HCT116 (cell line): ENCODE measurements around the gene CAPN5. TPM values are rescaled to one million over a fixed set of nuclear protein-coding genes. Genes with fewer than 3 reads are reported as not detected.

Experiments used
- ATAC-seq: fragments of 200-7000 bp; cut with Tn5 transposase; 2 replicates; pipeline ENCODE4 v1.9.1; 2020; ENCODE audit warnings: mild to moderate bottlenecking, moderate library complexity
- BruUV-seq: library from RNA; stranded (reverse); fragments of 400-500 nt; replicated peaks from 2 replicates; lab custom pipeline; 2021; lab: Mats Ljungman, UMichigan
- CTCF ChIA-PET: fragments of 300-600 bp; sonication (Branson Sonifier 250); formaldehyde crosslinking; loops from one replicate; lab custom pipeline; 2021; ENCODE audit warnings: antibody characterized with exemption; lab: Charles Lee
- POLR2A ChIA-PET: fragments of 300-600, 350-600 bp; sonication (Branson Sonifier 250); formaldehyde crosslinking; loops from one replicate; lab custom pipeline; 2021; ENCODE audit warnings: antibody characterized with exemption; lab: Charles Lee
- RAD21 ChIA-PET, 2 experiments: fragments of 300-600 bp; sonication (Branson Sonifier 250); formaldehyde crosslinking; loops; one replicate each; lab custom pipeline; 2023; ENCODE audit warnings: low total read pairs in 2 of 2; ENCODE audit not compliant: uncharacterized antibody in 2 of 2, unreplicated experiment in 2 of 2, low non-redundant PET in 1 of 2; lab: Charles Lee
- DNase-seq: peaks from one replicate; pipeline ENCODE4 v3.0.0-alpha.2; 2010; ENCODE audit warnings: low read depth, low spot score
- H2AFZ ChIP-seq: fragments of 200-600 bp; shearing (Covaris generic), sonication (generic); 2 replicates; pipeline ENCODE4 v1.6.1; 2017; ENCODE audit warnings: low read depth, mixed run types, mixed read lengths, antibody characterized with exemption, low read length; ENCODE audit not compliant: poor library complexity, severe bottlenecking
- H3K27ac ChIP-seq: 2 replicates; pipeline ENCODE4 v1.5.1; 2012; ENCODE audit warnings: low read depth, low read length
- H3K27me3 ChIP-seq: fragments of 200-600 bp; sonication (generic); 2 replicates; pipeline ENCODE4 v1.6.1; 2016; ENCODE audit warnings: mixed run types, low read length, mixed read lengths; ENCODE audit not compliant: insufficient read depth
- H3K36me3 ChIP-seq, 2 experiments: fragments of 200-500 bp in 1 of 2; fragments of 200-600 bp in 1 of 2; sonication (Bioruptor generic) in 1 of 2; sonication (generic) in 1 of 2; 2 replicates each; pipeline versions ENCODE4 v1.5.1 to v1.6.1; 2014 to 2016; ENCODE audit warnings: low read length in 2 of 2, inconsistent platforms in 1 of 2, mixed read lengths in 1 of 2, mixed run types in 1 of 2; ENCODE audit not compliant: insufficient read depth in 2 of 2, control insufficient read depth in 1 of 2
- H3K4me1 ChIP-seq, 2 experiments: fragments of 200-600 bp in 1 of 2; sonication (generic) in 1 of 2; 2 replicates each; pipeline versions ENCODE4 v1.5.1 to v1.6.1; 2012 to 2017; ENCODE audit warnings: low read length in 2 of 2, inconsistent platforms in 1 of 2, mild to moderate bottlenecking in 1 of 2, mixed read lengths in 1 of 2, mixed run types in 1 of 2, moderate library complexity in 1 of 2; ENCODE audit not compliant: insufficient read depth in 2 of 2, control insufficient read depth in 1 of 2
- H3K4me2 ChIP-seq: fragments of 200-600 bp; sonication (generic); 2 replicates; pipeline ENCODE4 v1.6.1; 2017; ENCODE audit warnings: mixed run types, low read length, mixed read lengths
- H3K4me3 ChIP-seq, 2 experiments: fragments of 200-600 bp in 1 of 2; sonication (generic) in 1 of 2; replicated peaks in 1 of 2; 2 replicates each; pipeline ENCODE4 v1.5.1; 2011 to 2016; ENCODE audit warnings: low read length in 2 of 2, control low read depth in 1 of 2, low read depth in 1 of 2, mild to moderate bottlenecking in 1 of 2, mixed read lengths in 1 of 2, mixed run types in 1 of 2
- H3K79me2 ChIP-seq: fragments of 200-600 bp; sonication (generic); 2 replicates; pipeline ENCODE4 v1.6.1; 2017; ENCODE audit warnings: mild to moderate bottlenecking, mixed run types, low read length, moderate library complexity, mixed read lengths; ENCODE audit not compliant: insufficient read depth
- H3K9ac ChIP-seq: fragments of 200-600 bp; sonication (generic); 2 replicates; pipeline ENCODE4 v1.6.1; 2016; ENCODE audit warnings: low read length, mixed read lengths
- H3K9me2 ChIP-seq: fragments of 200-600 bp; sonication (generic), shearing (Covaris generic); 2 replicates; pipeline ENCODE4 v1.6.1; 2017; ENCODE audit warnings: mixed run types, mild to moderate bottlenecking, moderate library complexity; ENCODE audit not compliant: insufficient read depth
- H3K9me3 ChIP-seq, 2 experiments: fragments of 200-500 bp in 1 of 2; fragments of 200-600 bp in 1 of 2; sonication (Bioruptor generic) in 1 of 2; sonication (generic) in 1 of 2; 2 replicates each; pipeline ENCODE4 v1.6.1; 2014 to 2017; ENCODE audit warnings: low read length in 2 of 2, mixed read lengths in 2 of 2, inconsistent platforms in 1 of 2, low read depth in 1 of 2, mild to moderate bottlenecking in 1 of 2, mixed run types in 1 of 2, moderate library complexity in 1 of 2; ENCODE audit not compliant: control insufficient read depth in 1 of 2, insufficient read depth in 1 of 2
- H4K20me1 ChIP-seq: fragments of 200-600 bp; sonication (generic), shearing (Covaris generic); 2 replicates; pipeline ENCODE4 v1.6.1; 2017; ENCODE audit warnings: mixed run types, mild to moderate bottlenecking, moderate library complexity; ENCODE audit not compliant: insufficient read depth
- CBX3 ChIP-seq: IDR thresholded peaks from 2 replicates; pipeline ENCODE4 v1.6.1; 2012; ENCODE audit warnings: low read depth
- CEBPB ChIP-seq: IDR thresholded peaks from 2 replicates; pipeline ENCODE4 v1.6.1; 2012; ENCODE audit warnings: low read depth
- CTCF ChIP-seq, 3 experiments: fragments of 200-600 bp in 1 of 3; sonication (generic) in 1 of 3; IDR thresholded peaks in 2 of 3; conservative IDR thresholded peaks in 1 of 3; 2 replicates each; pipeline ENCODE4 v1.5.1; 2012 to 2017; ENCODE audit warnings: low read depth in 2 of 3, low read length in 2 of 3, antibody characterized with exemption in 1 of 3, borderline replicate concordance in 1 of 3, control low read depth in 1 of 3, mild to moderate bottlenecking in 1 of 3, mixed read lengths in 1 of 3, mixed run types in 1 of 3, moderate library complexity in 1 of 3; ENCODE audit not compliant: insufficient read depth in 1 of 3
- ELF1 ChIP-seq: IDR thresholded peaks from 2 replicates; pipeline ENCODE4 v1.6.1; 2012; ENCODE audit warnings: low read depth, borderline replicate concordance
- EZH2phosphoT487 ChIP-seq: fragments of 200-600 bp; IDR thresholded peaks from 2 replicates; pipeline ENCODE4 v1.6.1; 2018; ENCODE audit warnings: antibody characterized with exemption, borderline replicate concordance
- MAX ChIP-seq: IDR thresholded peaks from 2 replicates; pipeline ENCODE4 v1.6.1; 2012
- POLR2A ChIP-seq: IDR thresholded peaks from 2 replicates; pipeline ENCODE4 v1.7.0; 2011; ENCODE audit warnings: borderline replicate concordance; ENCODE audit not compliant: insufficient read depth, insufficient read length; ENCODE audit errors: extremely low read depth
- RAD21 ChIP-seq: IDR thresholded peaks from 2 replicates; pipeline ENCODE4 v1.6.1; 2012; ENCODE audit warnings: low read depth, mild to moderate bottlenecking
- SIN3A ChIP-seq: IDR thresholded peaks from 2 replicates; pipeline ENCODE4 v1.6.1; 2012; ENCODE audit warnings: low read depth
- SP1 ChIP-seq: IDR thresholded peaks from 2 replicates; pipeline ENCODE4 v1.6.1; 2012; ENCODE audit warnings: low read depth
- SRF ChIP-seq: IDR thresholded peaks from 2 replicates; pipeline ENCODE4 v1.6.1; 2012; ENCODE audit warnings: low read depth
- TCF7L2 ChIP-seq: IDR thresholded peaks from 2 replicates; pipeline ENCODE4 v1.7.0; 2011; ENCODE audit warnings: borderline replicate concordance, inconsistent platforms; ENCODE audit not compliant: insufficient read depth, insufficient read length; ENCODE audit errors: extremely low read depth
- ZBTB33 ChIP-seq: IDR thresholded peaks from 2 replicates; pipeline ENCODE4 v1.6.1; 2011; ENCODE audit warnings: mild to moderate bottlenecking, low read length, moderate library complexity; ENCODE audit not compliant: insufficient replicate concordance; ENCODE audit errors: extremely low read depth
- ZNF274 ChIP-seq: fragments of 200-500 bp; sonication (Bioruptor generic); IDR thresholded peaks from 2 replicates; pipeline ENCODE4 v1.6.1; 2014; ENCODE audit warnings: mild to moderate bottlenecking, low read depth, low read length, inconsistent platforms
- intact Hi-C: fragments of 100-400 bp; cut with micrococcal nuclease; formaldehyde crosslinking; loops from 2 replicates; pipeline ENCODE4 v1.10.0; 2022
- total RNA-seq: library from RNA; stranded (reverse); gene quantifications from one replicate; pipeline ENCODE4 v1.2.1, GENCODE V29; 2021; ENCODE audit not compliant: unreplicated experiment

Gene CAPN5
- total RNA-seq, 1 experiment from 2014 or later: 8.6 TPM

GRCh38 chr11:77082838-77083565 lies 16.2 kb downstream of the CAPN5 start:
- no peak overlapping the region for H3K4me3 ChIP-seq
- TF ChIP-seq ZNF274: no peak
- TF ChIP-seq ZBTB33: no peak
- no peak for TF ChIP-seq TCF7L2
- TF ChIP-seq MAX: no peak
- no peak for TF ChIP-seq POLR2A
- TF ChIP-seq SP1: no peak
- no peak for TF ChIP-seq SIN3A
- TF ChIP-seq EZH2phosphoT487: no peak
- TF ChIP-seq SRF: no peak
- TF ChIP-seq CEBPB: no peak
- no peak for TF ChIP-seq CBX3
- TF ChIP-seq RAD21: no peak
- no peak for TF ChIP-seq ELF1
- no peak for TF ChIP-seq CTCF (IDR thresholded peaks at IDR 0.05 in 2 of 3, conservative IDR thresholded peaks at IDR 0.05 in 1 of 3; ENCODE audit: borderline replicate concordance in 1 of 3, insufficient read depth in 1 of 3, low read depth in 2 of 3, low read length in 2 of 3)
- no TSS peak for BruUV-seq
- H3K79me2 ChIP-seq: no peaks in the 10 kb centered on the region
- H3K4me2 ChIP-seq: no peak overlapping the region
- ChIA-PET CTCF (interaction anchor here (1.4 to 3.6 kb wide), 2 partner anchors 8 to 18 kb away, joined by 4 to 19 read pairs; no protein-coding TSS in a partner anchor), RAD21 (no interaction called here), POLR2A (no interaction called here)
- no peaks in the 10 kb centered on the region for H3K27me3 ChIP-seq
- no peaks in the 10 kb centered on the region for H3K4me1 ChIP-seq
- H3K9me2 ChIP-seq: no peaks in the 10 kb centered on the region
- H3K9ac ChIP-seq: no peak overlapping the region
- no peaks in the 10 kb centered on the region for H3K9me3 ChIP-seq
- no peak for DNase-seq
- H2AFZ ChIP-seq: no peak overlapping the region
- H4K20me1 ChIP-seq: no peaks in the 10 kb centered on the region
- no peaks in the 10 kb centered on the region for H3K36me3 ChIP-seq
- no peak overlapping the region for H3K27ac ChIP-seq
- no peak for ATAC-seq
- intact Hi-C loops: no loop called here
